Parathyroid adenoma (tissue), 2 donors: ENCODE measurements around the gene TSPAN10.
"Not testable (repeated sequence)": the region's sequence is repeated elsewhere in the genome, so short reads cannot be mapped to it uniquely, and the experiment has no call there.

Experiments used
- H2AFZ ChIP-seq: fragments of 300-600 bp; sonication (generic); one replicate; pipeline ENCODE4 v1.7.0; 2017; ENCODE audit warnings: antibody characterized with exemption, mild to moderate bottlenecking
- H3K27ac ChIP-seq: fragments of 300-600 bp; sonication (generic); one replicate; pipeline ENCODE4 v1.7.0; 2017
- H3K27me3 ChIP-seq: fragments of 300-600 bp; sonication (generic); one replicate; pipeline ENCODE4 v1.7.0; 2017; ENCODE audit warnings: low read length; ENCODE audit not compliant: control insufficient read depth, insufficient read depth
- H3K36me3 ChIP-seq: fragments of 300-600 bp; sonication (generic); one replicate; pipeline ENCODE4 v1.7.0; 2017; ENCODE audit warnings: low read length; ENCODE audit not compliant: control insufficient read depth, insufficient read depth
- H3K4me1 ChIP-seq: fragments of 300-600 bp; sonication (generic); one replicate; pipeline ENCODE4 v1.7.0; 2017; ENCODE audit warnings: control low read depth
- H3K4me2 ChIP-seq: fragments of 300-600 bp; sonication (generic); one replicate; pipeline ENCODE4 v1.7.0; 2017; ENCODE audit warnings: low read length
- H3K4me3 ChIP-seq: fragments of 300-600 bp; sonication (generic); one replicate; pipeline ENCODE4 v1.7.0; 2017; ENCODE audit warnings: low read depth, low read length
- H3K79me2 ChIP-seq: fragments of 300-600 bp; sonication (generic); one replicate; pipeline ENCODE4 v1.7.0; 2017; ENCODE audit warnings: control low read depth
- H3K9ac ChIP-seq: fragments of 300-600 bp; sonication (generic); one replicate; pipeline ENCODE4 v1.7.0; 2017; ENCODE audit warnings: mild to moderate bottlenecking
- H3K9me3 ChIP-seq: fragments of 300-600 bp; sonication (generic); one replicate; pipeline ENCODE4 v1.7.0; 2017; ENCODE audit warnings: low read length; ENCODE audit not compliant: control insufficient read depth
- CTCF ChIP-seq: fragments of 300-600 bp; sonication (generic); IDR thresholded peaks from one replicate; pipeline ENCODE4 v1.7.0; 2017; ENCODE audit warnings: antibody characterized with exemption, mild to moderate bottlenecking
- donor health status: primary hyperparathyroidism.

TSPAN10 gene

GRCh38 chr17:81673561-81674258, 36.7 kb downstream of the TSPAN10 start:
- Histone ChIP-seq H3K9ac (no peak overlapping the region), H3K4me2 (no peak overlapping the region), H3K4me3 (no peak overlapping the region), H3K9me3 (no peaks in the 10 kb centered on the region), H2AFZ (no peak overlapping the region), H3K36me3 (no peaks in the 10 kb centered on the region), H3K4me1 (no peaks in the 10 kb centered on the region), H3K27me3 (no peaks in the 10 kb centered on the region), H3K27ac (no peak overlapping the region), H3K79me2 (peaks cover 4% of the 10 kb centered on the region)
- TF ChIP-seq CTCF, result no peak

- H3K27me3 ChIP-seq, H3K4me1 ChIP-seq, H3K9me3 ChIP-seq, H3K9ac ChIP-seq, H3K4me3 ChIP-seq, H3K27ac ChIP-seq, H3K79me2 ChIP-seq, H3K4me2 ChIP-seq, H2AFZ ChIP-seq, H3K36me3 ChIP-seq: not testable (repeated sequence)
- TF ChIP-seq CTCF, result peak; percentile 70
These were observed 38.7 kb downstream of the TSPAN10 start for GRCh38 chr17:81675515-81676221.

GRCh38 chr17:81676906-81677305, 39.9 kb downstream of the TSPAN10 start:
- H3K36me3 ChIP-seq, result no peaks in the 10 kb centered on the region
- H3K9ac ChIP-seq, result no peak overlapping the region
- no peak overlapping the region for H3K4me2 ChIP-seq
- peaks cover 2% of the 10 kb centered on the region for H3K79me2 ChIP-seq
- H3K4me3 ChIP-seq, result no peak overlapping the region
- H3K4me1 ChIP-seq, result no peaks in the 10 kb centered on the region
- no peak for TF ChIP-seq CTCF
- no peak overlapping the region for H2AFZ ChIP-seq
- H3K27ac ChIP-seq, result no peak overlapping the region
- no peaks in the 10 kb centered on the region for H3K27me3 ChIP-seq
- no peaks in the 10 kb centered on the region for H3K9me3 ChIP-seq

GRCh38 chr17:81680150-81680549, 43.2 kb downstream of the TSPAN10 start:
- Histone ChIP-seq H3K4me2 (no peak overlapping the region), H2AFZ (no peak overlapping the region), H3K4me3 (no peak overlapping the region), H3K9ac (no peak overlapping the region), H3K27ac (no peak overlapping the region), H3K4me1 (peaks cover 7% of the 10 kb centered on the region), H3K36me3 (no peaks in the 10 kb centered on the region), H3K79me2 (peaks cover 18% of the 10 kb centered on the region), H3K27me3 (no peaks in the 10 kb centered on the region), H3K9me3 (no peaks in the 10 kb centered on the region)
- no peak for TF ChIP-seq CTCF
